Ovary (tissue), 9 donors: ENCODE data around the gene MSL1. TPM values are rescaled to one million over a fixed set of nuclear protein-coding genes. Genes with fewer than 3 reads are reported as not detected.

ENCODE experiments used
- DNase-seq, 5 donors: peaks; one replicate each; pipeline ENCODE4 v3.0.0-alpha.2; 2019 to 2020
- H3K27ac ChIP-seq, 2 donors: fragments of 200-600 bp; one replicate each; pipeline versions ENCODE4 v1.5.1 to v1.8.0; 2019 to 2022
- H3K27me3 ChIP-seq: fragments of 200-600 bp; one replicate; pipeline ENCODE4 v1.8.0; 2022
- H3K36me3 ChIP-seq: fragments of 200-600 bp; sonication (generic); one replicate; pipeline ENCODE4 v1.5.1; 2019
- H3K4me1 ChIP-seq: one replicate; pipeline ENCODE4 v1.8.1; 2013; ENCODE audit warnings: mild to moderate bottlenecking, moderate library complexity; ENCODE audit not compliant: insufficient read depth
- H3K4me3 ChIP-seq: fragments of 200-600 bp; sonication (generic); one replicate; pipeline ENCODE4 v1.5.1; 2017
- H3K9me3 ChIP-seq, 2 donors: fragments of 200-600 bp in 1 of 2; sonication (generic) in 1 of 2; one replicate each; pipeline versions ENCODE4 v1.5.1 to v1.8.1; 2013 to 2019; ENCODE audit warnings: mild to moderate bottlenecking in 1 of 2, moderate library complexity in 1 of 2
- CTCF ChIP-seq, 3 donors: fragments of 450-650 bp in 2 of 3; fragments of 200-600 bp in 1 of 3; IDR thresholded peaks; one replicate each; pipeline versions ENCODE4 v1.5.1 to v1.8.0; 2016 to 2022; ENCODE audit warnings: antibody characterized with exemption in 3 of 3, mild to moderate bottlenecking in 1 of 3
- EP300 ChIP-seq: sonication (generic); formaldehyde crosslinking; IDR thresholded peaks from one replicate; pipeline ENCODE4 v1.6.1; 2017; ENCODE audit warnings: antibody characterized with exemption
- POLR2A ChIP-seq: fragments of 450-650 bp; IDR thresholded peaks from one replicate; pipeline ENCODE4 v1.6.1; 2017; ENCODE audit warnings: antibody characterized with exemption, mild to moderate bottlenecking, moderate library complexity
- WGBS, 3 donors: extraction: QIAGEN DNeasy Blood & Tissue Kit in 1 of 3; methylation state at CpG; one replicate each; pipeline versions ENCODE4 v1.1.5 to v1.1.7; 2013 to 2017; 5-methylcytosine and 5-hydroxymethylcytosine counted together
- intact Hi-C, 4 donors: fragments of 100-400 bp; cut with DNase I; formaldehyde crosslinking; loops; one replicate each; pipeline versions ENCODE4 v1.11.0 to v1.15.1; 2022 to 2023
- polyA plus RNA-seq, 2 donors: library from polyadenylated mRNA; stranded (reverse); fragments of 200-250 nt in 1 of 2; fragments of 350-450 nt in 1 of 2; fragmentation: Illumina TruSeq in 1 of 2; extraction: RNeasy Lipid Tissue Mini Kit (QIAGEN cat#74804) in 1 of 2; gene quantifications; one replicate each; pipeline ENCODE4 v1.2.3, GENCODE V29; 2013 to 2014
- total RNA-seq, 7 donors: library from RNA; depleted of rRNA in 2 of 7; stranded (reverse); fragments of >200 nt in 2 of 7; fragmentation: NEBNext Ultra II Directional in 3 of 7; extraction: Animal tissue kit (Norgen Biotek cat#: 25700) in 3 of 7; gene quantifications; one replicate each; pipeline versions ENCODE4 v1.1.0 to v1.2.4, GENCODE V29; 2016 to 2023
- donor health status: DM: no; HTN: no; CAD: no; lungs with moderate emphysema.
- donor health status: DM: no; HTN: no; CAD: no.
- donor health status: Bipolar disorder and iron deficiency.
- donor health status: DM: yes; HTN: yes; CAD: no.
- donor health status: DM: no; HTN: no; CAD: no.
- donor health status: DM: yes; HTN: yes; CAD: no.

Gene MSL1
- total and polyA plus RNA-seq, 9 donors: 59.6 to 122 (median 83.3) TPM

- Histone ChIP-seq H3K27ac (peak overlapping the region; percentile 74 to 89), H3K36me3 (no peaks in the 10 kb centered on the region), H3K27me3 (no peaks in the 10 kb centered on the region), H3K4me1 (peaks cover 45% of the 10 kb centered on the region), H3K4me3 (no peak overlapping the region), H3K9me3 (no peaks in the 10 kb centered on the region)
- no peak for TF ChIP-seq POLR2A
- no peak for TF ChIP-seq CTCF (IDR thresholded peaks at IDR 0.05)
- no peak for TF ChIP-seq EP300
- no peak for DNase-seq
- WGBS, 3 donors: 13 to 17% (median 16%) methylated on average over 2 of the region's 2 CpGs
- intact Hi-C loops: no loop called here
These were observed 18.1 kb upstream of the MSL1 start for GRCh38 chr17:40103688-40104087.

GRCh38 chr17:40104594-40105486, 16.9 kb upstream of the MSL1 start:
- H3K27me3 ChIP-seq: no peaks in the 10 kb centered on the region
- peak; percentile 41 to 60 (median 44) for DNase-seq
- H3K36me3 ChIP-seq: no peaks in the 10 kb centered on the region
- no peak overlapping the region for H3K4me3 ChIP-seq
- no peaks in the 10 kb centered on the region for H3K9me3 ChIP-seq
- TF ChIP-seq EP300: no peak
- no peak for TF ChIP-seq POLR2A
- intact Hi-C loops: loop anchor here in 2 of 4 donors (5.0 kb wide), 2 partner anchors 33 to 43 kb away; partner anchors contain the start of gene THRA (in 1 of the 2)
- H3K27ac ChIP-seq: peak overlapping the region; percentile 89 to 91
- peaks cover 51% of the 10 kb centered on the region for H3K4me1 ChIP-seq
- WGBS, 3 donors: 28 to 32% (median 32%) methylated on average over 3 of the region's 3 CpGs

- intact Hi-C loops: loop anchor here in 2 of 4 donors (5.0 kb wide), 2 partner anchors 34 to 44 kb away; partner anchors contain the start of gene THRA (in 1 of the 2)
- Histone ChIP-seq H3K4me3 (no peak overlapping the region), H3K4me1 (peaks cover 53% of the 10 kb centered on the region), H3K27ac (peak overlapping the region; percentile 89 to 91), H3K27me3 (no peaks in the 10 kb centered on the region), H3K36me3 (no peaks in the 10 kb centered on the region), H3K9me3 (no peaks in the 10 kb centered on the region)
- 72 to 73% (median 73%) methylated on average over 5 of the region's 5 CpGs for WGBS, 3 donors
- TF ChIP-seq EP300: no peak
- TF ChIP-seq CTCF (IDR thresholded peaks at IDR 0.05): no peak
- no peak for TF ChIP-seq POLR2A
- peak in 2 of 5 donors; percentile 33 to 34 for DNase-seq
These were observed 15.7 kb upstream of the MSL1 start for GRCh38 chr17:40105861-40106759.

GRCh38 chr17:40106760-40107521, 14.8 kb upstream of the MSL1 start:
- Histone ChIP-seq H3K27me3 (no peaks in the 10 kb centered on the region), H3K36me3 (no peaks in the 10 kb centered on the region), H3K9me3 (no peaks in the 10 kb centered on the region), H3K4me3 (no peak overlapping the region), H3K27ac (peak overlapping the region; percentile 89 to 91), H3K4me1 (peaks cover 51% of the 10 kb centered on the region)
- WGBS, 3 donors: 8 to 14% (median 12%) methylated on average over 20 of the region's 20 CpGs
- DNase-seq: peak; percentile 58 to 75 (median 67)
- TF ChIP-seq POLR2A (no peak), EP300 (no peak), CTCF (IDR thresholded peaks at IDR 0.05) (no peak)
- intact Hi-C loops: loop anchor here in 2 of 4 donors (5.0 kb wide), 2 partner anchors 35 to 45 kb away; partner anchors contain the start of gene THRA (in 1 of the 2)
